ENCODE measurements around the gene NF1.
"Not testable (repeated sequence)": the region's sequence is repeated elsewhere in the genome, so short reads cannot be mapped to it uniquely, and the experiment has no call there.

The NF1 gene

DNA sequence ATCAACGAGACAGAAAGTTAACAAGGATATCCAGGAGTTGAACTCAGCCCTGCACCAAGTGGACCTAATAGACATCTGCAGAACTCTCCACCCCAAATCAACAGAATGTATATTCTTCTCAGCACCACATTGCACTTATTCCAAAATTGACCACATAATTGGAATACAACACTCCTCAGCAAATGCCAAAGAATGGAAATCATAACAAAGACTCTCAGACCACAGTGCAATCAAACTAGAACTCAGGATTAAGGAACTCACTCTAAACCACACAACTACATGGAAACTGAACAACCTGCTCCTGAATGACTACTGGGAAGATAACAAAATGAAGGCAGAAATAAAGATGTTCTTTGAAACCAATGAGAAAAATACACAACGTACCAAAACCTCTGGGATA is 84.2 kb downstream of the NF1 start:
- not testable (repeated sequence) for DNase-seq (ENCODE audit: low spot score)

DNA sequence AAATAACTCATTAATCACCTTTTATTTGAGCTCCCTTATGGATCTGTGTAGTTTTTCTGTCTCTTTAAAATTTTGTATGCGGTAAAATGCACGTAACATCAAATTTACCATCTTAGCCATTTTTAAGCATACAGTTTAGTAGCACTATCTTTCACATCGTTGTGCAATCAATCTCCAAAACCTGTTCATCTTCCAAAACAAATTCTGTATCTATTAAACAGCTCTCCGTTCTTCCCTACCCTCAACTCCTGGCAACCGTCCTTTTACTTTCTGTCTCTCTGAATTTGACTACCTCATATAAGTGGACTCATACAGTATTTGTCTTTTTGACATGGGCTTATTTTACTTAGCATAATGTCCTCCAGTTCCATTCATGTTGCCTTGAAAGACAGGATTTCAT is 100.5 kb downstream of the NF1 start:
- no peak for DNase-seq (ENCODE audit: low spot score)

DNA sequence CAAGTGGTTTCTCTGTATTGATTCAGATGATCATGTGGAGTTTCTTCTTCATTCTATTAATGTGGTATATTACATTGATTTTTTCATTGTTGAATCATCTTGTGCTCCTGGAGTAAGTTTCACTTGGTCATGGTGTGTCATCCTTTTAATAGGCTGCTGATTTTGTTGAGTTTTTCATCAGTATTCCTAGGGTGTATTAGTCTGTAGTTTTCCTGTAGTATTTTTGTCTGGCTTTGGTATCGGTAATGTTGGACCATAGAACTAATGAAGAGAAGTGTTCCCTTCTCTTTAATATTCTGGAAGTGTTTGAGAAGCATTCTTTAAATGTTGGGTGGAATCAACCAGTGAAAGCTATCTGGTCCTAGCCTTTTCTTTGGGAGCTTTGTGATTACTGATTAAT is 103.2 kb downstream of the NF1 start:
- DNase-seq (ENCODE audit: low spot score), result no peak

DNA sequence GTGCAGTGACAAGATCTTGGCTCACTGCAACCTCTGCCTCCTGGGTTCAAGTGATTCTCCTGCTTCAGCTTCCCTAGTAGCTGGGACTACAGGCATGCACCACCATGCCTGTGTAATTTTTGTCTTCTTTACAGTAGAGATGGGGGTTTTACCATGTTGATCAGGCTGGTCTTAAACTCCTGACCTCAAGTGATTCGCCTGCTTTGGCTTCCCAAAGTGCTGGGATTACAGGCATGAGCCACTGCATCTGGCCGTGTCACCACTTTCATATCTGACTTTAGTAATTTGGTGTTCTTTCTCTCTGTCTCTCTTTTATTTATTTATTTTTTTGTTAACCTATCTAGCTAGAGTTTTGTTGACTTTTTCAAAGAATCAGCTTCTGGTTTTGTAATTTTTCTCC is 103.9 kb downstream of the NF1 start:
- not testable (repeated sequence) for DNase-seq (ENCODE audit: low spot score)

DNA sequence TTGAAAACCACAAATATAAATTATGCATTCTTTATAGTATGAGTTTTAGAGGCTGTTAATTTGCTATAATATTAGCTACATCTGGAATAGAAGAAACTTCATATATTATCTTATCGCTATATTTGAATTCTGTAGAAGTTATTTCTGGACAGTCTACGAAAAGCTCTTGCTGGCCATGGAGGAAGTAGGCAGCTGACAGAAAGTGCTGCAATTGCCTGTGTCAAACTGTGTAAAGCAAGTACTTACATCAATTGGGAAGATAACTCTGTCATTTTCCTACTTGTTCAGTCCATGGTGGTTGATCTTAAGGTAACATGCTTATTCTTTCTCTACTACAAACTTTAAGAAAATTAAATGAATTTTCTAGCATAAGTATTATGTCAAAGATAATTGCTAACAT is 105.5 kb downstream of the NF1 start:
- DNase-seq (ENCODE audit: low spot score), result no peak

DNA sequence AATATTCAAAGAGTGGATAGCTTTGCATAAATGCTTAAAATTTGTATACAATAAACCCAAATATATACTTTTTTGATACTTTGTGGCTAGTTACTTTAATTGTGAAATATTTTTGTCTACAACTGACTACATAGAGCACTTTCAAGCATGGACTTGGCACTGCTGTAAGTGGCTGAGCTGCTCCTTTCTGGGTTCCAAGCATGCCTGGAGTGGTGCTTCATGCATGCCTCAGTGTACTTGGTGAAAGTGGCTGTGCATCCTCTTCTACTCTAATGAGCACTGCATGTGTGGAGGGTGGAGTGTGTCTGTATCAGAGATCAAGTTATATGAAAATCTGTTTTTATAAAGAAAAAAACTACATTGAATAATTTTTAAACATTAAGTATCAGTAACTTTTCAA is 108.2 kb downstream of the NF1 start:
- no peak for DNase-seq (ENCODE audit: low spot score)

DNA sequence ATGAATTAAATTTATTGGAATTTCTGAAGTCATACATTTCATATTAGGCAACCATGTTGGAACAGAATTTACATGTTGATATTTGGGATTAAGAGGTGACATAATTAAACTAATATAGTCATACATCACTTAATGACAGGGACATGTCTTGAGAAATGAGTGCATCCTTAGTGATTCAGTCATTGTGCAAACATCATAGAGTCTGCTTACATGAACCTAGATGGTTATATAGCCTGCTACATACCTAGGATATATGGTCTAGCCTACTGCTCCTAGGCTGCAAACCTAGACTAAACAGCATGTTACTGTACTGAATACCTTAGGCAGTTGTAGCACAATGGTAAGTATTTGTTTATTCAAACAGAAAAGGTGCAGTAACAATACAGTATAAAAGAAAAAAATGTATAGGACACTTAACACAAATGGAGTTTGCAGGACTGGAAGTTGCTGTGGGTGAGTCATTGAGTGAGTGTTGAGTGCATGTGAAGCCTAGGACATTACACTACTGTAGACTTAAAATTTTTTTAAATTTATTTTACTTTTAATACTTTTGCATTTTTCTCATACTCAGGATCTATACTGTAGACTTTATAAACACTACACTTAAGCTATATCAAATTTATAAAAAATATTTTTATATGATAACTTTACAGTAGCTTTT is 116.7 kb downstream of the NF1 start:
- no peak for DNase-seq (ENCODE audit: low spot score)

DNA sequence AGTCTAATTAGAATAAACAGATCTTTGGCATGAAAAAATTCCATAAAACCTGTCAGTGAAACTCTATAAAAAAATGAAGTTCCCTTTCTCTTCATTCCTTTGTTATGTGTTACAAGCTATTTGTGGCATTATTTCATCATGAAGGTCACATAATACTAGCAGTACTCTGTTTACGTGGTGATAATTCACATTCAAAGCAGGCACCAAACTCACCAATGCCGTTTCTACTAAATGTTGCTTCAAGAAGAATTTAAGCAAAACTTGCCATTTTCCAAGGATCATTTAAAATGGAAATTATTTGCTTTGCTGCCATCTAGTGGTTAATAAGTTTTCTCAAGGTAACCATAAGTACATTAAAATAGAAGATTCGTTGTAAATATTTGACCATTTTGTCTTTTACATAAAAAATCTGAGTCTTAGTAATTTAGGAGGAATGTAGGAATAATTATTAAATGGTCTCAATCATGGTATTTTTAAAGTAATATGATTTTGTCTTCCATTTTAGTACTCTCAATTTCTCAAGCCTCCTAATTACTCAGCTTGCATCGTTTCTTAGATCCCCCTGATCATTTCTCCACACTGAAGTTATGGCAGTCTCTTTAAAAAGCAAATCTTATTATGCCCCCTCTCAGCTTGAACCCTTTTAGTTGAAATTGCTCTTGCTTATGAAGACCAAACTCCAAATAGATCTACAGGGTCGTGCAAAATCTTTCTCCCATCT is 121.4 kb downstream of the NF1 start:
- DNase-seq (ENCODE audit: low spot score), result peak; percentile 36

DNA sequence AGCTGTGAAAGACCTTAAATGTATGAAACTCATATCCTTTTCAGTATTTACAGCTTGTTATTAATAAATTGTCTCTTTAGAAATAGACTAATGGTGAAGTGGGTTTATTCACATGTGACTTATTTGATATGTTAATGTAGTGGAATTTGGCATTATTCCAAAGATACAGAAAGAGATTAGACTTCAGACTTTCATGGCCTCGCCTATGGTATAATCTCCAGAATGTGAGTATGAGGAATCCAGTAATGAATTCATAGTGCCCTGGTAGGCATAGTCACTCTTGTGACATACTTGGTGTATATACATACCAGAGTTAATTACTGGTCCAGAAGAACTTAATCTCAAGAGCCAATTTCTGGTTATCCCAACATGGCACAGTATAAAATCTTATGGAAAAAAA is 129.6 kb downstream of the NF1 start:
- DNase-seq (ENCODE audit: low spot score), result no peak

DNA sequence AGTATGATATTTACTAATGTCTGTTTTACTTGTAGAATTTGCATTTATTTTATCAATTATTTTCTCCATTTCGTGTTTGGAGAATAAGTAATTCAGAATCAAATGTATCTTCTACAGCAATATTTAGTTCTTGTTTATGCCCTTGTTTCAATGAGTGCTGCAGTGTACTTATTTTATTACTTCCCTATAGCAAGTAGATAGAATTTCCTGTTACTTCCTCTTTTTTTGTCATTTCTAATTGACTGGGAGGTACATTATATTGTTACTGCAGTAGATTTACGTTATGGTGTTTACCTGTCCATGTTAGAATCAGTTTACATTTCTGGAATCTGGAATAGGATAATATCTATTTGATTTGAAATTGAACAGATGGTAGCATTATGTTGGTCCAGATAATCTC is 131.1 kb downstream of the NF1 start:
- no peak for DNase-seq (ENCODE audit: low spot score)

DNA sequence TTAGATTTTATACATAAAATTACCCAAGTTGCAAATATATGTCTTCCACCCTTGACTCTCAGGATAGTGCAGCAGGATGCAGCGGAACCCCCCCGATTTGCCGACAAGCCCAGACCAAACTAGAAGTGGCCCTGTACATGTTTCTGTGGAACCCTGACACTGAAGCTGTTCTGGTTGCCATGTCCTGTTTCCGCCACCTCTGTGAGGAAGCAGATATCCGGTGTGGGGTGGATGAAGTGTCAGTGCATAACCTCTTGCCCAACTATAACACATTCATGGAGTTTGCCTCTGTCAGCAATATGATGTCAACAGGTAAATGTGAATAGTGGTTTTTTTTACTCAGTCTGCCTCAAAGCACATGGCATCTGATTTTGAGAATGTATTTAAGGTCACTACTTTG is 131.6 kb downstream of the NF1 start:
- DNase-seq (ENCODE audit: low spot score), result no peak

DNA sequence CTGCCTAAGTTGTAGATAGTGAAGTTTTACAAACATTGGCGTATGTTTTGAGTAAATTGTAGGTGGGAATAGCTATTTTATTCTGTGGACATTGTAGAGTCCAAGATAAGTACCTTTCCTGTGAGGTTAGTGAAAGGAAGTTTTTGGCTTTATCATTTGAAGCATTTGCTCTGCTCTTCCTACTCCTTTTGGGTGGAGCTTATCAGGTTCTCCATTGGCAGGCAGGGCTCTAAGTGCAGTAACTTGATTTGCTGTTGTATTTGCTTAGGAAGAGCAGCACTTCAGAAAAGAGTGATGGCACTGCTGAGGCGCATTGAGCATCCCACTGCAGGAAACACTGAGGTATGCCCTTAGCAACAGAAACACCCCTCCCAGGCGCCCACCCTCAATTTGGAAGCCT is 132.2 kb downstream of the NF1 start:
- DNase-seq (ENCODE audit: low spot score), result no peak

DNA sequence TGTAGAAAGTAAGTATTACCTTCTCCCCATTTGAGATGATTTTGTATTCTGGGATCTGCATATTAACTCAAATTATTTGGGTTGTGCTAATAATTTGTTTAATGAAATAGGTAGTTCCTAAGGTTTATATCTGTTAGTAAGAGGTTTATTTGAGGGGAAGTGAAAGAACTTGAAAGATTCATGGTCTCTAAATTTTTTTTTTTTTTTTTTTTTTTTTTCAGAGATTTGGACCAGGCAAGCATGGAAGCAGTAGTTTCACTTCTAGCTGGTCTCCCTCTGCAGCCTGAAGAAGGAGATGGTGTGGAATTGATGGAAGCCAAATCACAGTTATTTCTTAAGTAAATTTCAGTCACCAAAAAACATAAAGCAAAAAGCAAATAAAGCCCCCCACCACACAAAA is 137.1 kb downstream of the NF1 start:
- DNase-seq (ENCODE audit: low spot score), result no peak

DNA sequence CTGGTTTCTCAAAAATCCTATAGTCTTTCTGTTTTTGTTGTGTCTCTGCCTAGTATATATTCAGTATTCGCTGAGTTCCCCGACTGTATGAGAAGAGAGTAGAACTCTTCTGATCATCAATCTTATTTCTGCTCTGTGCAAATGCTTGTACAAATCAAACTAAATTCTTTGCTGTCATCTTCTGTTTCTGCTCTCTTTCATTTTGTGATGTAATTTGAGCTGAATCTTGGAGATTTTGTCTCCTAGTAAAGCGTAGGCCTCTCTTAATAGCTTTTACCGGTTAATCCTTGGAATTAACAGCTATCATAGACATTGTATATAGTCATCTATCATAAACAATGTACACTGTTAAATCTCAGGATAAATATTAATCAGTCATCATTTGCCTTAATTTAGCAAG is 140.3 kb downstream of the NF1 start:
- DNase-seq (ENCODE audit: low spot score), result no peak

DNA sequence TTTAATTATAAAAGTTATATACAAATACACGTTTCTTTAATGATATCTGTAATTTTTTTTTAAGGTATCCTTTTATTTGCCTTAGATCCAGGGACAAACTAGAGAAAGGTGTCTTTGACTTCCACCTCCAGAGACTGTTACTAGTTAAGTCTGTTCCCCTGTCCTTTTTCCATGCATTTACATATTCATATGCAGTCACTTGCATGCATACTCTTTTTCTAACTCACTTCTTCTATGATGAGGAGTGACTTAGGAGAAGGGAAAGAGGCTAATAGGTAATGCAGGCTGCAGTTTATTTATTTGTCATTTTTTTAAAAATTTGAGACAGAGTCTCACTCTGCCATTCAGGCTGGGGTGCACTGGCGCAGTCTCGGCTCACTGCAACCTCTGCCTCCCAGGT is 141.4 kb downstream of the NF1 start:
- no peak for DNase-seq (ENCODE audit: low spot score)

DNA sequence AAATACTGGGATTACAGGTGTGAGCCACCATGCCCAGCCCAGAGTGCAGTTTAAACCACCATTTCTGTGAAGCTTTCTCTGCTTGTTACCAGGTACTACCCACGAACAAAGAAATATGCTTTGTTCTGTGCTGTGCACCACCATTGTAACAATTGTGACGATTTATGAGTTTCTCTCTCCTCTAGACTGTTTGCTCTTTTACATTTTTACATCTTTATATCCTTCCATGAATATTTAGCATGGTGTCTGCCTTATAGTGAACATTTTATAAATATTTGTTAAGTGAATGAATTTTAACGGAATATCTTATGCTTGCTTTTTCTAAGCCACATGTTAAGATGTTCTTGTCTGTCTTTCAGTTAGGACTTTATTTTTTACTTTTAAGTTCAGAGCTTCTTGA is 141.9 kb downstream of the NF1 start:
- no peak for DNase-seq (ENCODE audit: low spot score)

DNA sequence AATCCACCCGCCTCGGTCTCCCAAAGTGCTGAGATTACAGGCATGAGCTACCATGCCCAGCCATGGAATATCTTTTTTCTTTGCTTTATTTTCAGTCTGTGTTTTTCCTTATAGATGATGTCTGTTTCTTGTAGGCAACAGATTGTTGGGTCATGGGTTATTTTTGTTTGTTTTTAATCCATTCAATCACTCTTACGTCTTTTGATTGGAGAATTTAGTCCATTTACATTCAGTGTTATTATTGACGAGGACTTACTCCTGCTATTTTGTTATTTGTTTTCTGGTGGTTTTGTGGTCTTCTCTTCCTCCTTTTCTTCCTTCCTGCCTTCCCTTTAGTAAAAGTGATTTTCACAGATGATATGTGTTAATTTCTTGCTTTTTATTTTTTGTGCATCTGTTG is 146.3 kb downstream of the NF1 start:
- DNase-seq (ENCODE audit: low spot score), result no peak

DNA sequence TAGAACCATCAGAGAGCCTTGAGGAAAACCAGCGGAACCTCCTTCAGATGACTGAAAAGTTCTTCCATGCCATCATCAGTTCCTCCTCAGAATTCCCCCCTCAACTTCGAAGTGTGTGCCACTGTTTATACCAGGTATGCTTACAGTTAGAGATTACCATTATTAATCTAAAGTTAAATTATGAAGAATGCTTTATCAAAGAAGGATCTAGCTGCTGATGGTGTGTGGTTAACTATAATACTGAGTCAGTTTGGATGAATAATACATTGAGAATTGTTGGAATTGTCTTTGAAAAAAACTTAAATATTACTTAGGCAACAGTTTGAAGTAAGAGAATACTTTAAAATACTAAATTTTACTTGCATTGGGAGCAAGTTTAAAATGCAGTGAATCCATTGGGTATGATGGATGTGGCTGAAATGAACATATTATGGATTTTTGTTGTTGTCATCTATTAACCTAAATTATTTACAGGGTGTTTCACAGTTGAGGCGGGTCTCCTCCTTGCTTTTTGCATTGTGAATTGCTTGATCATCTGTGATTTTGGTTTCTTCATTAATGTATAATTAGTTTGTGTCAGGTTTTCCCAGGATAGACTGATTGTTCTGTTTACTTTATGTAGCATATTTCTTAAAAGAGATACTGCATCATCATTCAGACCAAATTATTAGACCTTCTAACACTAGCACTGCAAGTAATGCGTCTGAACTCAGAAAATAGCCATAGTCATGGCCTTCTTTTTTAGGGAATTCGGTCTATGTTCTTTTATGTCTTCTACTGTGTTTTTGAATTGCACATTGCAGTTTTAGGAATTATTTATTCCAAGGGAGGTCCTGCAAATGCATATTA is 154.4 kb downstream of the NF1 start:
- no peak for DNase-seq (ENCODE audit: low spot score)

DNA sequence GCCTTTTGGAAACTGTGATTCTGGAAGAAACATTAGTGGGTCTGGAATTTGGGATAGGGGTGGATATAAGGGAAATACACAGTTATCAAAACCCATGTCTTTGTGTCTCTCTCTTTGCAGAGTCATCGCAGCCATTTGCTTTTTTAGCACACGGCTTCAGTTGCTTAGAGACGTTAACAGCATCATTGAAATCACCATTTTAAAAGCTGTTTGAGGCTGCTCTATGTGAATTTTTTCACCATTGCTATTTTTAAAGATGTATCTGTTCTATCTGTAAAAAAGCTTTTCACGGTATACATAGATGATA is 155.0 kb downstream of the NF1 start:
- peak; percentile 21 for DNase-seq (ENCODE audit: low spot score)

DNA sequence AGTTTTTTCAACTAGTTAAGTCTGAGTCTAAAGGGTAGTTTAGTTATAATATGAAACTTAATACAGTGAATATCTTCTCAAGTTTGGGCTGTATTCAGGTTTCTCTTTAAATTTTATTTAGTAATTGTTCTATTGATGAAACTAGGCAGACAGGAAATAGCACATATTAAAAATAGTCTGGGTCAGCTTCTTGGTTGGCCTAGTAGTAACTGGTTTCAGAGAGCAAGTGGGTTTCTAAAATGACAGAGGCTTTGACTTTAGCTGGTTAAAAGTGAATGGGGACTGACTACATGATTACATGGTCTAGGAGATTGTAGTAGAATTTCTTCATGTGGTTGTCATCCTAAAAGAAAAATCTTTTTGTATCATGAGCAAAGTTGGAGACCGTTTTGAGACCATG is 155.5 kb downstream of the NF1 start:
- no peak for DNase-seq (ENCODE audit: low spot score)

DNA sequence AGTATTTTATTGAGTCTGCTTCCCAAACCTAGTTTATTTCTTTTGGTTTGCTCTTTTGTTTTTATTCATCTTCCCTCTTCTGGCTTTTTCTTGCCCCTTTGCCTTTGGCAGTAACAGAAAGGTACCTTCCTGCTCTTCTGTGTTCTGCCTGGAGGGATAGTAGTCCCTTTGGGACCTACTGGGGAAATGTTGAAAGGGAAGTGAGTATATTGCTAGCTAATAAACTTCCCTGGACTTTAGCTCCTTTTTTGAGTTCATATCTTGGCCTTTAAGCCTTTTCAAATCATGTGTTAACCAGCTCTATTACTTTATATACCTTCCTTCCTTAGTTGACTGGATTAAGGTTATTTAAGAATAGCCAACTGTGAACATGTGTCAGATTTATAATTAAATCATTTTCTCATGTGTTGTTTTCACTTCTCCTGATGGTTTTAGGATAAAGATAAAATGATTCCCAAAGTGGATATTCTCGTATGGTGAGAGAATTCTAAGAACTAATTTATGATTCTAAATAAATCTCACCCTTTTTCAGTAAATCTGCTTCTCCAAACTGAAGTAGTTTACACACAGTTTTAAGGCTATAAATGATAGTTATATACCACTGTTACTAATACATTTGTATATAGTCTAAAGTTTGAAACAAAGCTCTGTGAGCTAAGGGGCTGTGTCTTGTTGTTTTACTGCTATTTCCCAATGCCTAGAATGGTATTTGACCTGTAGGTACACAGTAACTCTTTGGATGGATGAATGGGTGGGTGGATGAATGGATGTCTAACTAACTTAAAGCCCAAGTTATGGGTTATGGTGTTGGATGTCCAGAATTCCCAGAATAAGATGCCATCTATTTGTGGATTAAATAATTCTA is 156.6 kb downstream of the NF1 start:
- no peak for DNase-seq (ENCODE audit: low spot score)

DNA sequence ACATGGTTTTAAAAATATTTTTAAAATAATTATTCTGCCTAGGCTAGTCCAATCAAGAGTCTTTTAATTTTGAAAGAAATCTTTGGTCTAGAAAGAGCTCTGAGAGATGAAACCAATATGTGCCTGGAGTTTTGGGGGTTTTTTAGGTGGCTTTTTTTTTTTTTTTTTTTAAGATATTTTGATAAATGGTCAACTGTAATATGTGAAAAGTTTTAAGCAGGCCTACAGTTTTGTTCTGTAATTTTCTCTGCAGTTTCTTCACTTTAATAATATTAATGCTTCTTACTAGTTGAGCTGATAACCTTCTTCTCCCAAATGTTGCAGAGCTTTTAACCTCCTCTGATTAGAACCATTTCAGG is 157.2 kb downstream of the NF1 start:
- no peak for DNase-seq (ENCODE audit: low spot score)

DNA sequence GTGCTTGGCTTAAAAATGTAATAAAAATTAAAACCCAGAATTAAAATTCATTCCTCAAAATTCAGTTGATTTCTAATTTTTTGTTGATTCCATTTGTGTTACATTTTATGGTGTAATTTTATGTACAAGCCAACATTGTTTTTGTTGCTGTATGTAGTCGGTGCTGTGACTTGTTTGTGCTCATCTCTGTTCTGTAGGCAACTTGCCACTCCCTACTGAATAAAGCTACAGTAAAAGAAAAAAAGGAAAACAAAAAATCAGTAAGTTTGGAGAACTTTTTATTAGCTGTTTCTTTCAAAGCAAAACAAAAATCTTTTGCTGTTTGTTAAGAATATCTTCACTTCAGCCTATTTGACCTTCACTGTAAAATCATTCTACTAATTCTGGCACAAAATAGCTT is 158.0 kb downstream of the NF1 start:
- no peak for DNase-seq (ENCODE audit: low spot score)
